ENCODE measurements around the gene TRIM9. TPM values are rescaled to one million over a fixed set of nuclear protein-coding genes. Genes with fewer than 3 reads are reported as not detected.

The TRIM9 gene
- total and polyA plus RNA-seq, 4 experiments from 2014 or later, result 0.05 to 0.55 (median 0.44) TPM; not detected in 1

- DNase-seq, result no peak
- H3K9me3 ChIP-seq (ENCODE audit: control insufficient read depth in 1 of 2, low read length in 2 of 2), result no peaks in the 10 kb centered on the region
- intact Hi-C loops (cut with micrococcal nuclease), result no loop called here
- no peak overlapping the region for H3K4me3 ChIP-seq (ENCODE audit: low read length in 2 of 2)
- no peaks in the 10 kb centered on the region for H3K36me3 ChIP-seq (ENCODE audit: insufficient read depth, low read length)
- no peak overlapping the region for H3K4me3 Mint-ChIP-seq
- peaks cover 2 to 18% of the 10 kb centered on the region in 2 donors for H3K27me3 Mint-ChIP-seq
- POLR2A ChIA-PET (ENCODE audit: partially characterized antibody), result no interaction called here
- H3K27me3 ChIP-seq (ENCODE audit: insufficient read depth, low read length), result no peaks in the 10 kb centered on the region
- H3K27ac ChIP-seq (ENCODE audit: low read depth, low read length), result no peak overlapping the region
- H3K36me3 Mint-ChIP-seq, result no peaks in the 10 kb centered on the region
- H3K4me1 ChIP-seq (ENCODE audit: insufficient read depth, low read length), result no peaks in the 10 kb centered on the region
- H3K9me3 Mint-ChIP-seq, result peaks cover 0 to 4% (median 0%) of the 10 kb centered on the region in 8 donors
- H3K27ac Mint-ChIP-seq, result no peak overlapping the region
- H3K4me1 Mint-ChIP-seq, result no peaks in the 10 kb centered on the region
- CTCF ChIA-PET (ENCODE audit: partially characterized antibody), result no interaction called here
These were observed 76.4 kb downstream of the TRIM9 start for GRCh38 chr14:51018521-51018920.

GRCh38 chr14:51014625-51015024 lies 80.3 kb downstream of the TRIM9 start:
- Mint-ChIP-seq H3K27me3 (peaks cover 1 to 19% of the 10 kb centered on the region in 2 donors), H3K9me3 (no peaks in the 10 kb centered on the region), H3K4me3 (no peak overlapping the region), H3K4me1 (no peaks in the 10 kb centered on the region), H3K27ac (no peak overlapping the region), H3K36me3 (no peaks in the 10 kb centered on the region)
- no peak overlapping the region for H3K27ac ChIP-seq (ENCODE audit: low read depth, low read length)
- H3K4me1 ChIP-seq (ENCODE audit: insufficient read depth, low read length), result no peaks in the 10 kb centered on the region
- no peaks in the 10 kb centered on the region for H3K27me3 ChIP-seq (ENCODE audit: insufficient read depth, low read length)
- CTCF ChIA-PET (ENCODE audit: partially characterized antibody), result no interaction called here
- H3K9me3 ChIP-seq (ENCODE audit: control insufficient read depth in 1 of 2, low read length in 2 of 2), result no peaks in the 10 kb centered on the region
- DNase-seq, result no peak
- POLR2A ChIA-PET (ENCODE audit: partially characterized antibody), result no interaction called here
- no peaks in the 10 kb centered on the region for H3K36me3 ChIP-seq (ENCODE audit: insufficient read depth, low read length)
- intact Hi-C loops (cut with micrococcal nuclease), result no loop called here
- H3K4me3 ChIP-seq (ENCODE audit: low read length in 2 of 2), result no peak overlapping the region

- Histone ChIP-seq H3K4me1 (ENCODE audit: insufficient read depth, low read length) (no peaks in the 10 kb centered on the region), H3K36me3 (ENCODE audit: insufficient read depth, low read length) (no peaks in the 10 kb centered on the region), H3K27me3 (ENCODE audit: insufficient read depth, low read length) (no peaks in the 10 kb centered on the region), H3K4me3 (ENCODE audit: low read length in 2 of 2) (no peak overlapping the region), H3K9me3 (ENCODE audit: control insufficient read depth in 1 of 2, low read length in 2 of 2) (no peaks in the 10 kb centered on the region), H3K27ac (ENCODE audit: low read depth, low read length) (no peak overlapping the region)
- no peaks in the 10 kb centered on the region for H3K36me3 Mint-ChIP-seq
- ChIA-PET CTCF (ENCODE audit: partially characterized antibody) (no interaction called here), POLR2A (ENCODE audit: partially characterized antibody) (no interaction called here)
- H3K4me3 Mint-ChIP-seq, result no peak overlapping the region
- no peaks in the 10 kb centered on the region for H3K9me3 Mint-ChIP-seq
- no peaks in the 10 kb centered on the region for H3K4me1 Mint-ChIP-seq
- DNase-seq, result no peak
- H3K27me3 Mint-ChIP-seq, result peaks cover 1 to 19% of the 10 kb centered on the region in 2 donors
- intact Hi-C loops (cut with micrococcal nuclease), result no loop called here
- H3K27ac Mint-ChIP-seq, result no peak overlapping the region
These were observed 80.8 kb downstream of the TRIM9 start for GRCh38 chr14:51014086-51014485.

- Mint-ChIP-seq H3K4me3 (no peak overlapping the region), H3K27ac (no peak overlapping the region), H3K36me3 (no peaks in the 10 kb centered on the region), H3K9me3 (no peaks in the 10 kb centered on the region), H3K27me3 (peaks cover 1 to 18% of the 10 kb centered on the region in 2 donors), H3K4me1 (no peaks in the 10 kb centered on the region)
- DNase-seq, result no peak
- Histone ChIP-seq H3K9me3 (ENCODE audit: control insufficient read depth in 1 of 2, low read length in 2 of 2) (no peaks in the 10 kb centered on the region), H3K4me3 (ENCODE audit: low read length in 2 of 2) (no peak overlapping the region), H3K27me3 (ENCODE audit: insufficient read depth, low read length) (no peaks in the 10 kb centered on the region), H3K4me1 (ENCODE audit: insufficient read depth, low read length) (no peaks in the 10 kb centered on the region), H3K36me3 (ENCODE audit: insufficient read depth, low read length) (no peaks in the 10 kb centered on the region), H3K27ac (ENCODE audit: low read depth, low read length) (no peak overlapping the region)
- intact Hi-C loops (cut with micrococcal nuclease), result no loop called here
- POLR2A ChIA-PET (ENCODE audit: partially characterized antibody), result no interaction called here
- CTCF ChIA-PET (ENCODE audit: partially characterized antibody), result no interaction called here
These were observed 82.8 kb downstream of the TRIM9 start for GRCh38 chr14:51012055-51012454.

GRCh38 chr14:51008446-51008845 lies 86.5 kb downstream of the TRIM9 start:
- H3K4me1 ChIP-seq (ENCODE audit: insufficient read depth, low read length), result no peaks in the 10 kb centered on the region
- no peaks in the 10 kb centered on the region for H3K9me3 Mint-ChIP-seq
- H3K36me3 ChIP-seq (ENCODE audit: insufficient read depth, low read length), result no peaks in the 10 kb centered on the region
- H3K36me3 Mint-ChIP-seq, result no peaks in the 10 kb centered on the region
- no peak overlapping the region for H3K27ac Mint-ChIP-seq
- POLR2A ChIA-PET (ENCODE audit: partially characterized antibody), result no interaction called here
- CTCF ChIA-PET (ENCODE audit: partially characterized antibody), result no interaction called here
- peaks cover under 1% of the 10 kb centered on the region for H3K27me3 ChIP-seq (ENCODE audit: insufficient read depth, low read length)
- no peak overlapping the region for H3K4me3 Mint-ChIP-seq
- H3K4me3 ChIP-seq (ENCODE audit: low read length in 2 of 2), result no peak overlapping the region
- no peak for DNase-seq
- no peaks in the 10 kb centered on the region for H3K9me3 ChIP-seq (ENCODE audit: control insufficient read depth in 1 of 2, low read length in 2 of 2)
- H3K27me3 Mint-ChIP-seq, result peaks cover 4 to 6% of the 10 kb centered on the region in 2 donors
- intact Hi-C loops (cut with micrococcal nuclease), result no loop called here
- H3K4me1 Mint-ChIP-seq, result no peaks in the 10 kb centered on the region
- no peak overlapping the region for H3K27ac ChIP-seq (ENCODE audit: low read depth, low read length)

GRCh38 chr14:51006781-51007211 lies 88.1 kb downstream of the TRIM9 start:
- Mint-ChIP-seq H3K4me1 (no peaks in the 10 kb centered on the region), H3K27me3 (peaks cover 3 to 4% of the 10 kb centered on the region in 2 donors), H3K27ac (peak overlapping the region in 1 of 7 donors; percentile 43), H3K9me3 (no peaks in the 10 kb centered on the region), H3K4me3 (no peak overlapping the region), H3K36me3 (no peaks in the 10 kb centered on the region)
- H3K4me1 ChIP-seq (ENCODE audit: insufficient read depth, low read length), result no peaks in the 10 kb centered on the region
- H3K9me3 ChIP-seq (ENCODE audit: control insufficient read depth in 1 of 2, low read length in 2 of 2), result no peaks in the 10 kb centered on the region
- POLR2A ChIA-PET (ENCODE audit: partially characterized antibody), result no interaction called here
- no peaks in the 10 kb centered on the region for H3K36me3 ChIP-seq (ENCODE audit: insufficient read depth, low read length)
- no peak for DNase-seq
- no peak overlapping the region for H3K4me3 ChIP-seq (ENCODE audit: low read length in 2 of 2)
- intact Hi-C loops (cut with micrococcal nuclease), result no loop called here
- peaks cover 4% of the 10 kb centered on the region for H3K27me3 ChIP-seq (ENCODE audit: insufficient read depth, low read length)
- H3K27ac ChIP-seq (ENCODE audit: low read depth, low read length), result no peak overlapping the region
- CTCF ChIA-PET (ENCODE audit: partially characterized antibody), result no interaction called here

- Mint-ChIP-seq H3K27me3 (peaks cover 3 to 4% of the 10 kb centered on the region in 2 donors), H3K36me3 (no peaks in the 10 kb centered on the region), H3K27ac (peak overlapping the region in 1 of 7 donors; percentile 43), H3K4me1 (no peaks in the 10 kb centered on the region), H3K4me3 (no peak overlapping the region), H3K9me3 (no peaks in the 10 kb centered on the region)
- intact Hi-C loops (cut with micrococcal nuclease), result no loop called here
- no peak overlapping the region for H3K27ac ChIP-seq (ENCODE audit: low read depth, low read length)
- no peaks in the 10 kb centered on the region for H3K4me1 ChIP-seq (ENCODE audit: insufficient read depth, low read length)
- H3K4me3 ChIP-seq (ENCODE audit: low read length in 2 of 2), result no peak overlapping the region
- no peaks in the 10 kb centered on the region for H3K36me3 ChIP-seq (ENCODE audit: insufficient read depth, low read length)
- H3K9me3 ChIP-seq (ENCODE audit: control insufficient read depth in 1 of 2, low read length in 2 of 2), result no peaks in the 10 kb centered on the region
- ChIA-PET POLR2A (ENCODE audit: partially characterized antibody) (no interaction called here), CTCF (ENCODE audit: partially characterized antibody) (no interaction called here)
- H3K27me3 ChIP-seq (ENCODE audit: insufficient read depth, low read length), result peaks cover 4% of the 10 kb centered on the region
- no peak for DNase-seq
These were observed 88.6 kb downstream of the TRIM9 start for GRCh38 chr14:51006324-51006723.
